K562 (cell line): ENCODE measurements around the gene LRRK1. TPM values are rescaled to one million over a fixed set of nuclear protein-coding genes. Genes with fewer than 3 reads are reported as not detected.

Experiments
- ATF4 ChIP-seq: fragments of 450-650 bp; formaldehyde crosslinking; IDR thresholded peaks from 2 replicates; pipeline ENCODE4 v1.4.0; 2022; ENCODE audit warnings: mild to moderate bottlenecking, moderate library complexity
- BRD4 ChIP-seq: fragments of 200-600 bp; sonication (generic); IDR thresholded peaks from 2 replicates; pipeline ENCODE4 v1.6.1; 2017; ENCODE audit warnings: inconsistent platforms
- BRF1 ChIP-seq: IDR thresholded peaks from 3 replicates; pipeline ENCODE4 v1.6.1; 2011; ENCODE audit warnings: borderline replicate concordance, mild to moderate bottlenecking; ENCODE audit not compliant: insufficient read length; ENCODE audit errors: extremely low read depth
- C11orf30 ChIP-seq: fragments of 450-650 bp; IDR thresholded peaks from 2 replicates; pipeline ENCODE4 v1.6.1; 2016; ENCODE audit warnings: low read depth, mild to moderate bottlenecking
- CAMTA2 ChIP-seq: fragments of 250-450 bp; sonication (Bioruptor Pico); conservative IDR thresholded peaks from 2 replicates; pipeline ENCODE4 v1.5.1; 2022
- E2F3 ChIP-seq: fragments of 250-450 bp; sonication (Bioruptor Pico); IDR thresholded peaks from 2 replicates; pipeline ENCODE4 v1.4.0; 2020; ENCODE audit warnings: mild to moderate bottlenecking
- HDAC6 ChIP-seq: IDR thresholded peaks from 2 replicates; pipeline ENCODE4 v1.6.1; 2012; ENCODE audit warnings: low read depth, mild to moderate bottlenecking, control low read depth, inconsistent platforms, low read length, moderate library complexity
- JUN ChIP-seq, 2 experiments: sonication (generic) in 1 of 2; formaldehyde crosslinking in 1 of 2; IDR thresholded peaks; 2 replicates each; pipeline versions ENCODE4 v1.6.1 to v1.8.0; 2012 to 2022; ENCODE audit warnings: borderline replicate concordance in 2 of 2, mild to moderate bottlenecking in 2 of 2, improper control_type of control experiment in 1 of 2, low read depth in 1 of 2, low read length in 1 of 2, missing genetic modification reagents in 1 of 2
- MAZ ChIP-seq, 2 experiments: fragments of 450-650 bp in 1 of 2; sonication (generic) in 1 of 2; formaldehyde crosslinking; IDR thresholded peaks in 1 of 2; conservative IDR thresholded peaks in 1 of 2; 2 replicates each; pipeline versions ENCODE4 v1.4.0 to v1.5.0; 2020; ENCODE audit warnings: mild to moderate bottlenecking in 1 of 2, missing genetic modification reagents in 1 of 2
- MXI1 ChIP-seq: IDR thresholded peaks from 2 replicates; pipeline ENCODE4 v1.6.1; 2011; ENCODE audit warnings: low read depth, mild to moderate bottlenecking, improper control_type of control experiment, low read length
- NBN ChIP-seq: fragments of 450-650 bp; IDR thresholded peaks from 2 replicates; pipeline ENCODE4 v1.6.1; 2016; ENCODE audit warnings: low read depth, mild to moderate bottlenecking
- NCOA1 ChIP-seq: fragments of 450-650 bp; IDR thresholded peaks from 2 replicates; pipeline ENCODE4 v1.6.1; 2016; ENCODE audit warnings: low read depth
- NFE2L1 ChIP-seq: fragments of 450-650 bp; IDR thresholded peaks from 2 replicates; pipeline ENCODE4 v1.6.1; 2016; ENCODE audit warnings: missing genetic modification characterization, low read depth, mild to moderate bottlenecking, missing compliant biosample characterization, moderate library complexity, borderline replicate concordance
- PHB ChIP-seq: fragments of 250-450 bp; sonication (Bioruptor Pico); IDR thresholded peaks from 2 replicates; pipeline ENCODE4 v1.5.0; 2021
- POLR2G ChIP-seq: fragments of 200-400 bp; formaldehyde crosslinking; IDR thresholded peaks from 2 replicates; pipeline ENCODE4 v1.6.1; 2017; ENCODE audit warnings: low read depth, mild to moderate bottlenecking, antibody characterized with exemption, low read length, moderate library complexity
- RB1 ChIP-seq: fragments of 450-650 bp; IDR thresholded peaks from 2 replicates; pipeline ENCODE4 v1.6.1; 2017; ENCODE audit warnings: low read depth, mild to moderate bottlenecking
- RBFOX2 ChIP-seq: fragments of 200-400 bp; formaldehyde crosslinking; IDR thresholded peaks from 2 replicates; pipeline ENCODE4 v1.6.1; 2017; ENCODE audit warnings: low read depth, mild to moderate bottlenecking, low read length, moderate library complexity
- RCOR1 ChIP-seq, 2 experiments: IDR thresholded peaks; 2 replicates each; pipeline ENCODE4 v1.6.1; 2012; ENCODE audit warnings: low read depth in 2 of 2, low read length in 2 of 2, borderline replicate concordance in 1 of 2, improper control_type of control experiment in 1 of 2
- RREB1 ChIP-seq: fragments of 250-450 bp; sonication (Bioruptor Pico); IDR thresholded peaks from 2 replicates; pipeline ENCODE4 v1.4.0; 2020
- SMAD3 ChIP-seq: fragments of 450-650 bp; formaldehyde crosslinking; conservative IDR thresholded peaks from 2 replicates; pipeline ENCODE4 v1.4.0; 2020; ENCODE audit warnings: mild to moderate bottlenecking
- SP2 ChIP-seq: IDR thresholded peaks from 2 replicates; pipeline ENCODE4 v1.6.1; 2011; ENCODE audit warnings: mild to moderate bottlenecking, low read depth, low read length, moderate library complexity; ENCODE audit not compliant: poor library complexity, severe bottlenecking; ENCODE audit errors: extremely low read depth
- SUPT5H ChIP-seq: fragments of 450-650 bp; IDR thresholded peaks from 2 replicates; pipeline ENCODE4 v1.6.1; 2016
- polyA plus RNA-seq, 8 experiments: library from polyadenylated mRNA; depleted of rRNA in 4 of 8; stranded (reverse) in 5 of 8; unstranded in 3 of 8; fragments of >200 nt; fragmentation: Nextera tagmentation in 2 of 8; fragmentation: Illumina TruSeq in 1 of 8; extraction: Ambion mirVana in 2 of 8; extraction: Trizol in 1 of 8; gene quantifications; 2 replicates each; pipeline versions ENCODE4 v1.2.1 to v1.2.3, GENCODE V29; 2011 to 2014; ENCODE audit warnings: inconsistent platforms in 1 of 8, missing spikeins in 1 of 8
- total RNA-seq, 7 experiments: library from RNA; depleted of rRNA in 6 of 7; stranded (reverse); fragments of >200 nt in 6 of 7; fragmentation: Illumina TruSeq in 2 of 7; extraction: Trizol in 2 of 7; gene quantifications; 2 replicates each; pipeline versions ENCODE4 v1.2.1 to v1.2.3, GENCODE V29; 2011 to 2021; ENCODE audit warnings: low replicate concordance in 1 of 7

Gene LRRK1
- total and polyA plus RNA-seq, 9 of the 15 experiments (the other 6 are each of a cell fraction or from before 2014, with no cell fraction given), result 0.01 to 1.5 (median 0.11) TPM

- TF ChIP-seq RREB1 (CRISPR knock-in tag) (no peak), BRF1 (no peak), SUPT5H (peak; percentile 87), BRD4 (0 out of 2 replicates have a peak, but pooled peaks have one; percentile 37), NBN (no peak), E2F3 (peak; percentile 68; the same call in 1 of the 2 replicates), SMAD3 (CRISPR knock-in tag) (no peak), RCOR1 (IDR thresholded peaks at IDR 0.05; ENCODE audit: borderline replicate concordance in 1 of 2, low read depth in 2 of 2, low read length in 2 of 2) (no peak), CAMTA2 (CRISPR knock-in tag) (no peak), MXI1 (no peak), NFE2L1 (tag) (no peak), RBFOX2 (peak; percentile 95), PHB (CRISPR knock-in tag) (no peak), RB1 (peak; percentile 25; the same call in 1 of the 2 replicates), MAZ (CRISPR knock-in tag; conservative IDR thresholded peaks at IDR 0.05 in 1 of 2, IDR thresholded peaks at IDR 0.05 in 1 of 2) (peak in 1 of 2 experiments; percentile 71; a peak in 2 of 4 replicates), NCOA1 (no peak), JUN (IDR thresholded peaks at IDR 0.05; ENCODE audit: borderline replicate concordance, low read depth, low read length) (no peak), JUN (CRISPR knock-in tag; IDR thresholded peaks at IDR 0.05; ENCODE audit: borderline replicate concordance) (no peak), C11orf30 (no peak), SP2 (no peak), HDAC6 (no peak), POLR2G (peak; percentile 95), ATF4 (CRISPR knock-in tag) (no peak)
These were observed 167.4 kb downstream of the LRRK1 start (continued) for GRCh38 chr15:101086394-101087171.
